Measurements from ENCODE around the gene SMOC2. TPM values are rescaled to one million over a fixed set of nuclear protein-coding genes. Genes with fewer than 3 reads are reported as not detected.

Gene SMOC2
- total RNA-seq, 1 experiment from 2014 or later, result 0.42 TPM

- no peak for TF ChIP-seq EGR1 (IDR thresholded peaks at IDR 0.05; ENCODE audit: low read depth)
- TF ChIP-seq POLR2AphosphoS5 (IDR thresholded peaks at IDR 0.05; ENCODE audit: low read depth, low read length), result no peak
- TF ChIP-seq ZFX (IDR thresholded peaks at IDR 0.05), result no peak
- TF ChIP-seq SRF (IDR thresholded peaks at IDR 0.05; ENCODE audit: low read depth), result no peak
- TF ChIP-seq JUND (IDR thresholded peaks at IDR 0.05), result no peak
- TF ChIP-seq MAX (IDR thresholded peaks at IDR 0.05), result no peak
- no peak for TF ChIP-seq RAD21 (IDR thresholded peaks at IDR 0.05; ENCODE audit: low read depth)
- no peak for TF ChIP-seq CBX3 (IDR thresholded peaks at IDR 0.05; ENCODE audit: low read depth)
- no peak for TF ChIP-seq ATF3 (IDR thresholded peaks at IDR 0.05)
- no peak for TF ChIP-seq ELF1 (IDR thresholded peaks at IDR 0.05; ENCODE audit: borderline replicate concordance, low read depth)
- H3K4me1 ChIP-seq (ENCODE audit: control insufficient read depth in 1 of 2, insufficient read depth in 2 of 2, low read length in 2 of 2), result no peaks in the 10 kb centered on the region
- no peak overlapping the region for H3K9ac ChIP-seq (ENCODE audit: low read length)
- ATAC-seq (no peak), DNase-seq (ENCODE audit: low read depth, low spot score) (no peak)
- H4K20me1 ChIP-seq (ENCODE audit: insufficient read depth), result no peaks in the 10 kb centered on the region
- no peak overlapping the region for H3K4me2 ChIP-seq (ENCODE audit: low read length)
- H3K4me3 ChIP-seq (replicated peaks in 1 of 2; ENCODE audit: low read depth in 1 of 2, low read length in 2 of 2), result no peak overlapping the region
- no peak overlapping the region for H2AFZ ChIP-seq (ENCODE audit: low read depth, low read length, poor library complexity, severe bottlenecking)
- intact Hi-C loops (cut with micrococcal nuclease), result no loop called here
- no peaks in the 10 kb centered on the region for H3K9me3 ChIP-seq (ENCODE audit: control insufficient read depth in 1 of 2, insufficient read depth in 1 of 2, low read depth in 1 of 2, low read length in 2 of 2)
- H3K27ac ChIP-seq (ENCODE audit: low read depth, low read length), result no peak overlapping the region
- ChIA-PET CTCF (no interaction called here), RAD21 (ENCODE audit: low non-redundant PET in 1 of 2, low total read pairs in 2 of 2, uncharacterized antibody in 2 of 2, unreplicated experiment in 2 of 2) (no interaction called here), POLR2A (no interaction called here)
- no peaks in the 10 kb centered on the region for H3K79me2 ChIP-seq (ENCODE audit: insufficient read depth, low read length)
- no TSS peak for BruUV-seq (replicated peaks)
- H3K9me2 ChIP-seq (ENCODE audit: insufficient read depth), result no peaks in the 10 kb centered on the region
- no peaks in the 10 kb centered on the region for H3K36me3 ChIP-seq (ENCODE audit: control insufficient read depth in 1 of 2, insufficient read depth in 2 of 2, low read length in 2 of 2)
- no peaks in the 10 kb centered on the region for H3K27me3 ChIP-seq (ENCODE audit: insufficient read depth, low read length)
Observed at GRCh38 chr6:168403370-168404005, 37.5 kb upstream of the SMOC2 start.

GRCh38 chr6:168404560-168404959 lies 36.4 kb upstream of the SMOC2 start:
- no peak overlapping the region for H3K4me2 ChIP-seq (ENCODE audit: low read length)
- no peak overlapping the region for H3K4me3 ChIP-seq (replicated peaks in 1 of 2; ENCODE audit: low read depth in 1 of 2, low read length in 2 of 2)
- no peaks in the 10 kb centered on the region for H3K9me3 ChIP-seq (ENCODE audit: control insufficient read depth in 1 of 2, insufficient read depth in 1 of 2, low read depth in 1 of 2, low read length in 2 of 2)
- no peaks in the 10 kb centered on the region for H3K27me3 ChIP-seq (ENCODE audit: insufficient read depth, low read length)
- no peak for DNase-seq (ENCODE audit: low read depth, low spot score)
- POLR2A ChIA-PET, result no interaction called here
- BruUV-seq (replicated peaks), result no TSS peak
- intact Hi-C loops (cut with micrococcal nuclease), result no loop called here
- RAD21 ChIA-PET (ENCODE audit: low non-redundant PET in 1 of 2, low total read pairs in 2 of 2, uncharacterized antibody in 2 of 2, unreplicated experiment in 2 of 2), result no interaction called here
- H3K36me3 ChIP-seq (ENCODE audit: control insufficient read depth in 1 of 2, insufficient read depth in 2 of 2, low read length in 2 of 2), result no peaks in the 10 kb centered on the region
- H3K9me2 ChIP-seq (ENCODE audit: insufficient read depth), result no peaks in the 10 kb centered on the region
- H3K4me1 ChIP-seq (ENCODE audit: control insufficient read depth in 1 of 2, insufficient read depth in 2 of 2, low read length in 2 of 2), result no peaks in the 10 kb centered on the region
- ATAC-seq, result no peak
- no peaks in the 10 kb centered on the region for H3K79me2 ChIP-seq (ENCODE audit: insufficient read depth, low read length)
- H3K9ac ChIP-seq (ENCODE audit: low read length), result no peak overlapping the region
- no peak overlapping the region for H2AFZ ChIP-seq (ENCODE audit: low read depth, low read length, poor library complexity, severe bottlenecking)
- no peaks in the 10 kb centered on the region for H4K20me1 ChIP-seq (ENCODE audit: insufficient read depth)
- CTCF ChIA-PET, result no interaction called here
- no peak overlapping the region for H3K27ac ChIP-seq (ENCODE audit: low read depth, low read length)
- TF ChIP-seq ATF3 (IDR thresholded peaks at IDR 0.05) (no peak), ELF1 (IDR thresholded peaks at IDR 0.05; ENCODE audit: borderline replicate concordance, low read depth) (no peak), MAX (IDR thresholded peaks at IDR 0.05) (no peak), ZNF274 (IDR thresholded peaks at IDR 0.05; ENCODE audit: low read depth, low read length) (no peak), FOSL1 (IDR thresholded peaks at IDR 0.05; ENCODE audit: low read depth) (no peak), POLR2A (IDR thresholded peaks at IDR 0.05; ENCODE audit: borderline replicate concordance, extremely low read depth, insufficient read depth, insufficient read length) (no peak), EZH2 (IDR thresholded peaks at IDR 0.05) (no peak), JUND (IDR thresholded peaks at IDR 0.05) (no peak), EZH2phosphoT487 (IDR thresholded peaks at IDR 0.05; ENCODE audit: borderline replicate concordance) (no peak), TCF7L2 (IDR thresholded peaks at IDR 0.05; ENCODE audit: borderline replicate concordance, extremely low read depth, insufficient read depth, insufficient read length) (no peak), EGR1 (IDR thresholded peaks at IDR 0.05; ENCODE audit: low read depth) (no peak), REST (IDR thresholded peaks at IDR 0.05; ENCODE audit: low read depth) (no peak)
